ENCODE results near the gene OR4N5.

GRCh38 chr14:20191396-20191795 is 52.8 kb downstream of the OR4N5 start:
- TF ChIP-seq CTCF (IDR thresholded peaks at IDR 0.05; ENCODE audit: low read length) = no peak
- TF ChIP-seq EZH2 (optimal IDR thresholded peaks at IDR 0.05; ENCODE audit: low read depth, low read length) = no peak
